Psoas muscle (tissue), 8 donors: ENCODE results near the gene RIPOR2. TPM values are rescaled to one million over a fixed set of nuclear protein-coding genes. Genes with fewer than 3 reads are reported as not detected.

Experiments used
- ATAC-seq, 4 donors: fragments of 200-7000 bp; cut with Tn5 transposase; one replicate each; pipeline ENCODE4 v1.9.1; 2020; ENCODE audit warnings: moderate library complexity in 3 of 4, mild to moderate bottlenecking in 2 of 4
- DNase-seq, 2 donors: peaks; one replicate each; pipeline ENCODE4 v3.0.0-alpha.2; 2020
- H3K27ac ChIP-seq: fragments of 200-600 bp; one replicate; pipeline ENCODE4 v1.8.0; 2022
- H3K27me3 ChIP-seq, 3 donors: fragments of 200-600 bp in 1 of 3; one replicate each; pipeline versions ENCODE4 v1.6.1 to v1.8.0; 2013 to 2022; ENCODE audit warnings: low read length in 2 of 3, mild to moderate bottlenecking in 2 of 3, moderate library complexity in 1 of 3; ENCODE audit not compliant: insufficient read depth in 3 of 3
- H3K36me3 ChIP-seq, 2 donors: fragments of 200-600 bp in 1 of 2; one replicate each; pipeline versions ENCODE4 v1.6.1 to v1.8.0; 2013 to 2022; ENCODE audit warnings: low read depth in 1 of 2, mild to moderate bottlenecking in 1 of 2, moderate library complexity in 1 of 2; ENCODE audit not compliant: insufficient read depth in 1 of 2
- H3K4me1 ChIP-seq: fragments of 200-600 bp; one replicate; pipeline ENCODE4 v1.8.0; 2022
- H3K4me3 ChIP-seq: fragments of 200-600 bp; one replicate; pipeline ENCODE4 v1.8.0; 2022; ENCODE audit warnings: mild to moderate bottlenecking
- H3K9me3 ChIP-seq: fragments of 200-600 bp; one replicate; pipeline ENCODE4 v1.8.0; 2022
- CTCF ChIP-seq: fragments of 200-600 bp; IDR thresholded peaks from one replicate; pipeline ENCODE4 v1.8.0; 2022; ENCODE audit warnings: antibody characterized with exemption
- WGBS, 3 donors: extraction: QIAGEN DNeasy Blood & Tissue Kit; methylation state at CpG; one replicate each; pipeline versions ENCODE4 v1.1.6 to v1.1.7; 2013; 5-methylcytosine and 5-hydroxymethylcytosine counted together
- intact Hi-C, 2 donors: fragments of 100-400 bp; cut with DNase I; formaldehyde crosslinking; loops; one replicate each; pipeline versions ENCODE4 v1.11.0 to v1.14.2; 2022
- polyA plus RNA-seq, 3 donors: library from polyadenylated mRNA; stranded (reverse); fragments of 200-250 nt; gene quantifications; one replicate each; pipeline ENCODE4 v1.2.3, GENCODE V29; 2013
- total RNA-seq, 4 donors: library from RNA; stranded (reverse); fragmentation: NEBNext Ultra II Directional in 2 of 4; extraction: Animal tissue kit (Norgen Biotek cat#: 25700) in 2 of 4; gene quantifications; one replicate each; pipeline versions ENCODE4 v1.2.1 to v1.2.4, GENCODE V29; 2021 to 2023
- donor health status: healthy with polysubstance abuse.
- donor health status: DM: no; HTN: no; CAD: no; lungs with moderate emphysema.
- donor health status: Bipolar disorder and iron deficiency.
- donor health status: healthy.
- donor health status: DM: yes; HTN: yes; CAD: no.
- donor health status: DM: no; HTN: no; CAD: no.
- donor health status: DM: no; HTN: no; CAD: no.
- donor health status: DM: yes; HTN: yes; CAD: no.

The RIPOR2 gene
- total and polyA plus RNA-seq, 7 donors, result 1.3 to 13.2 (median 7.1) TPM

GRCh38 chr6:24854077-24854666 lies 81.6 kb downstream of the RIPOR2 start:
- Histone ChIP-seq H3K4me3 (no peak overlapping the region), H3K27ac (no peak overlapping the region), H3K4me1 (no peaks in the 10 kb centered on the region), H3K36me3 (peaks cover 0 to 58% of the 10 kb centered on the region in 2 donors), H3K27me3 (no peaks in the 10 kb centered on the region), H3K9me3 (no peaks in the 10 kb centered on the region)
- intact Hi-C loops, result no loop called here
- DNase-seq (no peak), ATAC-seq (no peak)
- WGBS, 3 donors, result 30 to 39% (median 33%) methylated on average over 3 of the region's 3 CpGs
- TF ChIP-seq CTCF, result no peak

- ATAC-seq (no peak), DNase-seq (no peak)
- WGBS, 3 donors, result 93 to 97% (median 97%) methylated on average over 2 of the region's 2 CpGs
- no peak overlapping the region for H3K4me3 ChIP-seq
- no peaks in the 10 kb centered on the region for H3K9me3 ChIP-seq
- no peaks in the 10 kb centered on the region for H3K4me1 ChIP-seq
- intact Hi-C loops, result no loop called here
- peaks cover 0 to 76% of the 10 kb centered on the region in 2 donors for H3K36me3 ChIP-seq
- no peak for TF ChIP-seq CTCF
- no peak overlapping the region for H3K27ac ChIP-seq
- H3K27me3 ChIP-seq, result no peaks in the 10 kb centered on the region
These were observed 84.7 kb downstream of the RIPOR2 start for GRCh38 chr6:24851086-24851485.

GRCh38 chr6:24849713-24850112 lies 86.0 kb downstream of the RIPOR2 start:
- intact Hi-C loops, result no loop called here
- 93 to 95% (median 94%) methylated on average over 7 of the region's 7 CpGs for WGBS, 3 donors
- ATAC-seq, result no peak

GRCh38 chr6:24848461-24848860 lies 87.3 kb downstream of the RIPOR2 start:
- DNase-seq (no peak), ATAC-seq (no peak)
- WGBS, 3 donors, result 92 to 97% (median 96%) methylated on average over 4 of the region's 4 CpGs
- TF ChIP-seq CTCF, result no peak
- Histone ChIP-seq H3K4me3 (no peak overlapping the region), H3K9me3 (no peaks in the 10 kb centered on the region), H3K36me3 (peaks cover 0 to 80% of the 10 kb centered on the region in 2 donors), H3K27me3 (no peaks in the 10 kb centered on the region), H3K4me1 (no peaks in the 10 kb centered on the region), H3K27ac (no peak overlapping the region)
- intact Hi-C loops, result no loop called here

More at GRCh38 chr6:24849713-24850112, 86.0 kb downstream of the RIPOR2 start:
- peaks cover 0 to 88% of the 10 kb centered on the region in 2 donors for H3K36me3 ChIP-seq
- DNase-seq, result no peak
- no peaks in the 10 kb centered on the region for H3K27me3 ChIP-seq
- H3K27ac ChIP-seq, result no peak overlapping the region
- H3K9me3 ChIP-seq, result no peaks in the 10 kb centered on the region
- no peaks in the 10 kb centered on the region for H3K4me1 ChIP-seq
- no peak for TF ChIP-seq CTCF
- no peak overlapping the region for H3K4me3 ChIP-seq

- intact Hi-C loops, result no loop called here
- H3K4me3 ChIP-seq, result no peak overlapping the region
- H3K27ac ChIP-seq, result no peak overlapping the region
- WGBS, 3 donors, result 84 to 92% (median 90%) methylated on average over 7 of the region's 7 CpGs
- H3K9me3 ChIP-seq, result no peaks in the 10 kb centered on the region
- no peak for ATAC-seq
- no peak for DNase-seq
- H3K27me3 ChIP-seq, result no peaks in the 10 kb centered on the region
- H3K36me3 ChIP-seq, result peaks cover 0 to 84% of the 10 kb centered on the region in 2 donors
- no peak for TF ChIP-seq CTCF
- no peaks in the 10 kb centered on the region for H3K4me1 ChIP-seq
These were observed 88.4 kb downstream of the RIPOR2 start for GRCh38 chr6:24847402-24847801.
